ENCODE measurements around the gene MLH3. TPM values are rescaled to one million over a fixed set of nuclear protein-coding genes. Genes with fewer than 3 reads are reported as not detected.

MLH3 gene
- total RNA-seq, 3 donors from 2014 or later = 31.8 to 53.1 (median 42.9) TPM

DNA sequence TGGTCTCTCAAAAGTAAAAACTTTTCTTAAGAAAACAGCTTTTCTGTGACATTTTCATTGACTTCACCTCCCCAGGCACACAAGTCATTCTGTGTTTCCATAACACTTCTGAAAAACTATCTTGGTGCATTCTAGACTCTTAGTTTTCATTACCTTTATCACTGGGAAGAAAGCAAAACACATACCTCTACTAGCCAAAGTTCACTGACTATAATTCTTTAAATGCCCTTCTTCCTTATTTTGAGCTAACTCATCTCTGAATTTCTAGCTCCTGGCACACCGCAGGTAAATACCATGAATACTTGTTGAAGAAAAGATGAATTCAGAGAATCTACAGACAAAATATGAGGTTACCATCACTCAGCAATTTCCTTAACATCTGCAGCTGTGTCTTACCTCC is 21.1 kb downstream of the MLH3 start:
- no peaks in the 10 kb centered on the region for H3K36me3 ChIP-seq
- intact Hi-C loops (cut with DNase I; ENCODE audit: low total_unique reads) = no loop called here
- DNase-seq (ENCODE audit: low spot score in 2 of 2) = no peak
- no peak overlapping the region for H3K4me3 ChIP-seq
- no peaks in the 10 kb centered on the region for H3K27me3 ChIP-seq
- TF ChIP-seq POLR2AphosphoS5 (IDR thresholded peaks at IDR 0.05) (no peak), POLR2A (IDR thresholded peaks at IDR 0.05) (no peak)
- TF ChIP-seq, protein P1, sequence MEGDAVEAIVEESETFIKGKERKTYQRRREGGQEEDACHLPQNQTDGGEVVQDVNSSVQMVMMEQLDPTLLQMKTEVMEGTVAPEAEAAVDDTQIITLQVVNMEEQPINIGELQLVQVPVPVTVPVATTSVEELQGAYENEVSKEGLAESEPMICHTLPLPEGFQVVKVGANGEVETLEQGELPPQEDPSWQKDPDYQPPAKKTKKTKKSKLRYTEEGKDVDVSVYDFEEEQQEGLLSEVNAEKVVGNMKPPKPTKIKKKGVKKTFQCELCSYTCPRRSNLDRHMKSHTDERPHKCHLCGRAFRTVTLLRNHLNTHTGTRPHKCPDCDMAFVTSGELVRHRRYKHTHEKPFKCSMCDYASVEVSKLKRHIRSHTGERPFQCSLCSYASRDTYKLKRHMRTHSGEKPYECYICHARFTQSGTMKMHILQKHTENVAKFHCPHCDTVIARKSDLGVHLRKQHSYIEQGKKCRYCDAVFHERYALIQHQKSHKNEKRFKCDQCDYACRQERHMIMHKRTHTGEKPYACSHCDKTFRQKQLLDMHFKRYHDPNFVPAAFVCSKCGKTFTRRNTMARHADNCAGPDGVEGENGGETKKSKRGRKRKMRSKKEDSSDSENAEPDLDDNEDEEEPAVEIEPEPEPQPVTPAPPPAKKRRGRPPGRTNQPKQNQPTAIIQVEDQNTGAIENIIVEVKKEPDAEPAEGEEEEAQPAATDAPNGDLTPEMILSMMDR (IDR thresholded peaks at IDR 0.05) = no peak
- no peaks in the 10 kb centered on the region for H3K9me3 ChIP-seq
- no peaks in the 10 kb centered on the region for H3K4me1 ChIP-seq
- H3K27ac ChIP-seq = no peak overlapping the region

DNA sequence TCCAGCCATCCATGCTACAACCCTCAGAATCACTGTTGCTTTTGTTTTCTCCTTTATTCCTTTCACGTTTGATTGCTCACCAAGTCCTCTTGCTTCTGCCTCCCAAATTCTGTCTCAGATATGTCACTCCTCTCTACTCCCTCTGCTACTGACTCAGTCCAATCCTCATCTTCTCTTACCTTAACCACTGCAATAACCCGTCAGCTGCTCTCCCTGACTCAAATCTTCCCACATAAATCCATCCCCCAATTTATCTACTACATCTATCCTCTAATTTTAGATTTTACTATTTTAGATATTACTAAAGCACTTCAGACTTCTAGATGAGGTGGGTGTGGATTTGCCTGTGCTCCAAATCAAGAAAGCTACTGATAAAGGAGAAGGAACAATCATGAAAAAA is 25.4 kb downstream of the MLH3 start:
- Histone ChIP-seq H3K9me3 (no peaks in the 10 kb centered on the region), H3K4me1 (no peaks in the 10 kb centered on the region), H3K27ac (no peak overlapping the region), H3K36me3 (no peaks in the 10 kb centered on the region), H3K27me3 (no peaks in the 10 kb centered on the region), H3K4me3 (no peak overlapping the region)
- DNase-seq (ENCODE audit: low spot score in 2 of 2) = no peak
- TF ChIP-seq, protein P1 (IDR thresholded peaks at IDR 0.05) = no peak
- no peak for TF ChIP-seq POLR2AphosphoS5 (IDR thresholded peaks at IDR 0.05)
- no peak for TF ChIP-seq POLR2A (IDR thresholded peaks at IDR 0.05)
- intact Hi-C loops (cut with DNase I; ENCODE audit: low total_unique reads) = no loop called here

DNA sequence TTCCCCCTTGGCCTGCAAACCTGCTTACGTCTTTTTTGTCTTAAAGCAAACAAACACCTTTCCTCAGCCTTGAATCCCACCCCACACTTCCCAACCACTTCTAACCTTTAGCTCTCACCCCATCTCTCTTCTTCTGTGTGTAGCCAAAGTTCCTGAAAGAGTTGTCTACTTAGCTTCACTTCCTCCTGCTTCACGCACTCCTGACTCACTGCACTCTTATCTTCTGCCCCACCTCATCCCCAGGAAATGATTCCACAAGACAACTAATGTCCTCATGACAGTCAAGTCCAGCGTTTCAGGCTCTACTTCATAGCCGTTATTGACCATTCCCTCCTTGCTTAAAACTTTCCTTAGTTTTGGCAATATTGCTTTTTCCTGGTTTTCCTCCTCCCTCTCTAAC is 26.2 kb downstream of the MLH3 start:
- no peak for TF ChIP-seq POLR2AphosphoS5 (IDR thresholded peaks at IDR 0.05)
- TF ChIP-seq, protein P1 (IDR thresholded peaks at IDR 0.05) = no peak
- no peak for TF ChIP-seq POLR2A (IDR thresholded peaks at IDR 0.05)
- Histone ChIP-seq H3K36me3 (no peaks in the 10 kb centered on the region), H3K27me3 (no peaks in the 10 kb centered on the region), H3K4me3 (no peak overlapping the region), H3K27ac (no peak overlapping the region), H3K9me3 (no peaks in the 10 kb centered on the region), H3K4me1 (no peaks in the 10 kb centered on the region)
- intact Hi-C loops (cut with DNase I; ENCODE audit: low total_unique reads) = no loop called here
- no peak for DNase-seq (ENCODE audit: low spot score in 2 of 2)

DNA sequence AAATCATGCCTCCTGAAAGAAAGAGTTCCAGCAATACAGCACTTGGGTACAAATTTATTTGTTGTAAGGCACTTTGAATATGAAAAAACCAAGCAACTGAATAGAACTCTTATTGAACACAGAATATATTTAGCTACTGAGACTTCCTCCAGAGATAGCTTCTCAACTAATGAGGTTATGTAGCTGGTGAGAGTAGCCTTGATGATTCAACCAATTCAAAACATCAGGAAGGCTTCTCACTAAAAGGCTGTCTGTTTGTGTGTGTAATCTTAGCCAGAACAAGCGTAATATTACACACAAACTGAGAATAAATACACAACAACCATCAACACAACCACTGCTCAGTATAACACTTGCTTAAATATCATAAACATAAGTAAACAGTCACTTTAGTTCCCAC is 28.2 kb downstream of the MLH3 start:
- Histone ChIP-seq H3K4me1 (no peaks in the 10 kb centered on the region), H3K27ac (no peak overlapping the region), H3K4me3 (no peak overlapping the region), H3K9me3 (no peaks in the 10 kb centered on the region), H3K27me3 (no peaks in the 10 kb centered on the region), H3K36me3 (no peaks in the 10 kb centered on the region)
- intact Hi-C loops (cut with DNase I; ENCODE audit: low total_unique reads) = no loop called here
- TF ChIP-seq POLR2A (IDR thresholded peaks at IDR 0.05) = no peak
- TF ChIP-seq, protein P1 (IDR thresholded peaks at IDR 0.05) = no peak
- TF ChIP-seq POLR2AphosphoS5 (IDR thresholded peaks at IDR 0.05) = no peak
- DNase-seq (ENCODE audit: low spot score in 2 of 2) = no peak

DNA sequence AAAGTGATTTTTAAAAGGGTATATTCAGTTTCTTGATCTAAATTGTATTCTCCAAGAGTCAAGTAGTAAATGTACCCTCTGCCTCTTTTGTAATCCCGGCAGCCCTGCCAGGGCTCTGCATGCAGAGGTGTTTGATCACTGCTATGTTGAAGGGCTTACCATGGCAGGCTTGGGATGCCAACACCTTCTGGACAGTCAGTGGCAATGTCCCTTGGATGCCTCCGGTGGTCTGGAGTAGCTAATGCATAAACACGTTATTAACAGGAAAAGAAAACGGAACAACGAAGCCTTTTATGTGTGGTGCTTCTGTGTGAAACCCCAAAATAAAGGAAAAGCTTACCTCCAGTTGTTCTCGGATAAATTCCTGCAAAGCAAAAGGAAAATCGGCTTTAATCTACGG is 28.6 kb downstream of the MLH3 start:
- Histone ChIP-seq H3K4me3 (no peak overlapping the region), H3K27ac (no peak overlapping the region), H3K36me3 (no peaks in the 10 kb centered on the region), H3K4me1 (no peaks in the 10 kb centered on the region), H3K9me3 (no peaks in the 10 kb centered on the region), H3K27me3 (no peaks in the 10 kb centered on the region)
- intact Hi-C loops (cut with DNase I; ENCODE audit: low total_unique reads) = no loop called here
- TF ChIP-seq, protein P1 (IDR thresholded peaks at IDR 0.05) = peak in 1 of 3 donors; percentile 20
- no peak for TF ChIP-seq POLR2A (IDR thresholded peaks at IDR 0.05)
- no peak for DNase-seq (ENCODE audit: low spot score in 2 of 2)
